ENCODE measurements around the gene PTPRQ.

DNA sequence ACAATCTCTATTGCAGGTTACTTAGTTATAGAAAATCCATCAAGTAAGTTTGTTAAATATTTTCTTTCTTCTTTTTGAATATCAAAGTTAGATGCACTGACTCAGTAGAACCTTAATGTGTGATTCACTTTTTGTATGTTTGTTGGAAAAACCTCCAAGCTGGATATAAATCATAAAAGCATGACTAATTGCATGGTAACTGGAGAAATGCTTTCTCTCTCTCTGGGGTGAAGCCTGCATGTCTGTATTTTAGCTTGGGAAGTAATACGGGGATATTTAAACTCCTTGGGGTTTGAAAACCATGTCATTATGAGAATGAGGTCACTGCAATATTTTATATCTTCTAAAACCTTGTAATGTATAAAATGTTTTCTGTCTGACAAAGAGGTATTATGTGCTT lies 204.8 kb downstream of the PTPRQ start:
- TF ChIP-seq, protein P1, sequence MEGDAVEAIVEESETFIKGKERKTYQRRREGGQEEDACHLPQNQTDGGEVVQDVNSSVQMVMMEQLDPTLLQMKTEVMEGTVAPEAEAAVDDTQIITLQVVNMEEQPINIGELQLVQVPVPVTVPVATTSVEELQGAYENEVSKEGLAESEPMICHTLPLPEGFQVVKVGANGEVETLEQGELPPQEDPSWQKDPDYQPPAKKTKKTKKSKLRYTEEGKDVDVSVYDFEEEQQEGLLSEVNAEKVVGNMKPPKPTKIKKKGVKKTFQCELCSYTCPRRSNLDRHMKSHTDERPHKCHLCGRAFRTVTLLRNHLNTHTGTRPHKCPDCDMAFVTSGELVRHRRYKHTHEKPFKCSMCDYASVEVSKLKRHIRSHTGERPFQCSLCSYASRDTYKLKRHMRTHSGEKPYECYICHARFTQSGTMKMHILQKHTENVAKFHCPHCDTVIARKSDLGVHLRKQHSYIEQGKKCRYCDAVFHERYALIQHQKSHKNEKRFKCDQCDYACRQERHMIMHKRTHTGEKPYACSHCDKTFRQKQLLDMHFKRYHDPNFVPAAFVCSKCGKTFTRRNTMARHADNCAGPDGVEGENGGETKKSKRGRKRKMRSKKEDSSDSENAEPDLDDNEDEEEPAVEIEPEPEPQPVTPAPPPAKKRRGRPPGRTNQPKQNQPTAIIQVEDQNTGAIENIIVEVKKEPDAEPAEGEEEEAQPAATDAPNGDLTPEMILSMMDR (IDR thresholded peaks at IDR 0.05) = no peak
- no peak for TF ChIP-seq POLR2A (IDR thresholded peaks at IDR 0.05)

Data from right lobe of liver (tissue), 4 donors.